ENCODE measurements around the gene PDXK.

DNA sequence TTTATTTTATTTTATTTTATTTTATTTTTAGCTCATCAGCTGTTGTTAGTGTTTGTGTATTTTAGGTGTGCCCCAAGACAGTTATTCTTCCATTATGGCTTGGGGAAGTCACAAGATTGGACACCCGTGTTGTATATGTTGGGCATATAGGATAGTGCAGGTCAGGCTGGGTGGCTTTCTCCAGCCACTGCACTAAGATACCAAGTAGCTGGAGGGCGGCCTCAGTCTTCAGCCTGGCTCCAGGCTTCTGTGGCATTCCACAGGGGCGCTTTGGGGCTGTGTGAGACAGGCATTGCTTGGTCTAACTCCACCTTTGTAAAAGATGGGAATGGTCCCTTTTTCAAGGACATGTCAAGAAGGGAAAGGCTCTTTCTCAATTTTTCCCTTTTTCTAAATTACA is 43.1 kb upstream of the PDXK start:
- TF ChIP-seq, protein P1, sequence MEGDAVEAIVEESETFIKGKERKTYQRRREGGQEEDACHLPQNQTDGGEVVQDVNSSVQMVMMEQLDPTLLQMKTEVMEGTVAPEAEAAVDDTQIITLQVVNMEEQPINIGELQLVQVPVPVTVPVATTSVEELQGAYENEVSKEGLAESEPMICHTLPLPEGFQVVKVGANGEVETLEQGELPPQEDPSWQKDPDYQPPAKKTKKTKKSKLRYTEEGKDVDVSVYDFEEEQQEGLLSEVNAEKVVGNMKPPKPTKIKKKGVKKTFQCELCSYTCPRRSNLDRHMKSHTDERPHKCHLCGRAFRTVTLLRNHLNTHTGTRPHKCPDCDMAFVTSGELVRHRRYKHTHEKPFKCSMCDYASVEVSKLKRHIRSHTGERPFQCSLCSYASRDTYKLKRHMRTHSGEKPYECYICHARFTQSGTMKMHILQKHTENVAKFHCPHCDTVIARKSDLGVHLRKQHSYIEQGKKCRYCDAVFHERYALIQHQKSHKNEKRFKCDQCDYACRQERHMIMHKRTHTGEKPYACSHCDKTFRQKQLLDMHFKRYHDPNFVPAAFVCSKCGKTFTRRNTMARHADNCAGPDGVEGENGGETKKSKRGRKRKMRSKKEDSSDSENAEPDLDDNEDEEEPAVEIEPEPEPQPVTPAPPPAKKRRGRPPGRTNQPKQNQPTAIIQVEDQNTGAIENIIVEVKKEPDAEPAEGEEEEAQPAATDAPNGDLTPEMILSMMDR (conservative IDR thresholded peaks at IDR 0.05; ENCODE audit: low read depth, low read length): no peak
- no peak for TF ChIP-seq EZH2 (IDR thresholded peaks at IDR 0.05; ENCODE audit: borderline replicate concordance, low read depth, low read length, poor library complexity, severe bottlenecking)

Measured in A673 (cell line).